ENCODE results near the gene TGFBR2.

DNA sequence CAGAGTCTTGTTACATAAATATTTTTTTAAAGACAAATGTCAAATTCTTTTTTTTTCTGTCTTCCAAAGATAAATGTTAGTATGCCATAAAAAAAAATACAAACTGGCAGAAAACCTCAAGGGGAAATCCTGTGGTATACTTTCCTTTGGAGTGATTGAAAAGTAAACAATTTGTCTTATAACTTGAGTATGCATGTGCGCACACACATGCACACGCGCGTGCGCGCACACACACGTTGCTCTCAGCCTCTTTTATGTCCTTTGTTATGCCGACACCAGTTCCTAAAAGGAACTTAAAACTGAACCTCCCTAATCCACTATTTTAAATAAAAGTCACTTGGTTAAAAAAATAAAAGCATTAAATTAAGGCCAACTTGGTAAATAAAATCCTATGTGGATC, 58.1 kb downstream of the TGFBR2 start:
- TF ChIP-seq EZH2 (IDR thresholded peaks at IDR 0.05; ENCODE audit: insufficient read depth, poor library complexity, severe bottlenecking) (no peak), EZH2phosphoT487 (IDR thresholded peaks at IDR 0.05; ENCODE audit: insufficient read depth, low read depth) (no peak)
